ENCODE data around the gene B4GALT3. TPM values are rescaled to one million over a fixed set of nuclear protein-coding genes. Genes with fewer than 3 reads are reported as not detected.
A peak's percentile ranks its signal among the peaks of the same experiment; 100 is the strongest.

B4GALT3 gene
- polyA plus RNA-seq, 2 donors, result 18.3 to 18.8 TPM

DNA sequence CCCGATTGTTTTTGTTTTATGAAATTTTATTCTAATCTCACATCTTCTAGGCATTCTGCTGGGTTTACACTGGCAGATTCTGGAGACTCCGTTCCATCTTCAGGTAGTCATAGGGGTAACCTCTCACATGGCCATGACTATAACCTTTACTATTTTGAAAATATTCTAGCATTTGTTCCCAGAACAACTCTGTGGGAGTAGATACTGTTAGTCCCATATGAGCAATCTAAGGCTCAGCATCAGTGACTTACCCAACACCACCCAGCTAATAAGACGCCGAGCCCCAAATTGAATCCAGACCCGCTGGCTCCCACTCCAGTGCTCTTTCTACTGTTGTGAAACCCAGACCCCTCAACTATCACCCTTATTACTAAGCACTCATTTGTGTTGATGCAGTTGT lies 11.7 kb upstream of the B4GALT3 start:
- Histone ChIP-seq H3K27ac (ENCODE audit: low read depth in 2 of 2, low read length in 1 of 2) (no peak overlapping the region), H3K4me1 (ENCODE audit: control insufficient read depth in 2 of 2, insufficient read depth in 2 of 2, low read length in 1 of 2) (peaks cover 0 to 3% of the 10 kb centered on the region in 2 donors)

GRCh38 chr1:161188381-161188780 lies 11.1 kb upstream of the B4GALT3 start:
- 70 to 71% methylated on average over 6 of the region's 6 CpGs for WGBS, 2 donors
- Histone ChIP-seq H3K27ac (ENCODE audit: low read depth in 2 of 2, low read length in 1 of 2) (no peak overlapping the region), H3K36me3 (ENCODE audit: control insufficient read depth in 2 of 2, insufficient read depth in 2 of 2, low read length in 1 of 2) (peaks cover 0 to 3% of the 10 kb centered on the region in 2 donors), H3K4me1 (ENCODE audit: control insufficient read depth in 2 of 2, insufficient read depth in 2 of 2, low read length in 1 of 2) (peaks cover 0 to 3% of the 10 kb centered on the region in 2 donors), H3K27me3 (ENCODE audit: control insufficient read depth in 1 of 2, insufficient read depth in 2 of 2, low read length in 2 of 2) (no peaks in the 10 kb centered on the region), H3K4me3 (ENCODE audit: low read depth in 1 of 2, low read length in 2 of 2) (no peak overlapping the region), H3K9me3 (ENCODE audit: control insufficient read depth in 2 of 2, insufficient read depth in 1 of 2, low read depth in 1 of 2, low read length in 1 of 2) (no peaks in the 10 kb centered on the region)

More for the DNA sequence above, 11.7 kb upstream of the B4GALT3 start:
- Histone ChIP-seq H3K36me3 (ENCODE audit: control insufficient read depth in 2 of 2, insufficient read depth in 2 of 2, low read length in 1 of 2) (peaks cover 0 to 5% of the 10 kb centered on the region in 2 donors), H3K9me3 (ENCODE audit: control insufficient read depth in 2 of 2, insufficient read depth in 1 of 2, low read depth in 1 of 2, low read length in 1 of 2) (no peaks in the 10 kb centered on the region), H3K27me3 (ENCODE audit: control insufficient read depth in 1 of 2, insufficient read depth in 2 of 2, low read length in 2 of 2) (no peaks in the 10 kb centered on the region), H3K4me3 (ENCODE audit: low read depth in 1 of 2, low read length in 2 of 2) (no peak overlapping the region)
- 90 to 91% methylated on average over 5 of the region's 5 CpGs for WGBS, 2 donors

DNA sequence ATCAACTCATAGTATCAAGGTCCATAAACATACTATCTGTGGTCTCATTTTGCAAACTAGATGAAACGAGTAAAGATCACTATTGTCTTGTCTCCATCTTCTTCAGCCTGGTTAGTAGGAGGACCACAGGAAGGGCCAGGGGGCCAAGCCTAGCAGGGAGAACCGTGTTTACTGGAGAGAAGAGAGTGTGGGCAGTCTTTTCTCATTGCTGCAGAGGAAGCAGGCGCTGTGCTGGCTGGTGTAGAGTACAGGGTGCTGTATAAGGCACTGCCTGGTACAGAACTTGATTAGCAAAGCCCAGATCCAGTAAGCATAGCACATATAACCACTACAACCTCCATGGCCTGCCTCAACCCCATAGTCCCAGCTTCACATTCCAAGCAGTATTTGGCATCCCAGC lies 10.0 kb upstream of the B4GALT3 start:
- 71 to 74% methylated on average over 3 of the region's 3 CpGs for WGBS, 2 donors
- no peaks in the 10 kb centered on the region for H3K4me1 ChIP-seq (ENCODE audit: control insufficient read depth in 2 of 2, insufficient read depth in 2 of 2, low read length in 1 of 2)
- H3K27ac ChIP-seq (ENCODE audit: low read depth in 2 of 2, low read length in 1 of 2), result peak overlapping the region in 1 of 2 donors; percentile 6
- no peak overlapping the region for H3K4me3 ChIP-seq (ENCODE audit: low read depth in 1 of 2, low read length in 2 of 2)
- H3K27me3 ChIP-seq (ENCODE audit: control insufficient read depth in 1 of 2, insufficient read depth in 2 of 2, low read length in 2 of 2), result no peaks in the 10 kb centered on the region
- H3K36me3 ChIP-seq (ENCODE audit: control insufficient read depth in 2 of 2, insufficient read depth in 2 of 2, low read length in 1 of 2), result no peaks in the 10 kb centered on the region
- H3K9me3 ChIP-seq (ENCODE audit: control insufficient read depth in 2 of 2, insufficient read depth in 1 of 2, low read depth in 1 of 2, low read length in 1 of 2), result no peaks in the 10 kb centered on the region

GRCh38 chr1:161185732-161186311 lies 8.5 kb upstream of the B4GALT3 start:
- peak overlapping the region; percentile 29 to 59 for H3K27ac ChIP-seq (ENCODE audit: low read depth in 2 of 2, low read length in 1 of 2)
- 45 to 48% methylated on average over 2 of the region's 2 CpGs for WGBS, 2 donors
- H3K27me3 ChIP-seq (ENCODE audit: control insufficient read depth in 1 of 2, insufficient read depth in 2 of 2, low read length in 2 of 2), result no peaks in the 10 kb centered on the region
- no peak overlapping the region for H3K4me3 ChIP-seq (ENCODE audit: low read depth in 1 of 2, low read length in 2 of 2)
- no peaks in the 10 kb centered on the region for H3K36me3 ChIP-seq (ENCODE audit: control insufficient read depth in 2 of 2, insufficient read depth in 2 of 2, low read length in 1 of 2)
- H3K9me3 ChIP-seq (ENCODE audit: control insufficient read depth in 2 of 2, insufficient read depth in 1 of 2, low read depth in 1 of 2, low read length in 1 of 2), result no peaks in the 10 kb centered on the region
- peaks cover 0 to 3% of the 10 kb centered on the region in 2 donors for H3K4me1 ChIP-seq (ENCODE audit: control insufficient read depth in 2 of 2, insufficient read depth in 2 of 2, low read length in 1 of 2)

- Histone ChIP-seq H3K4me1 (ENCODE audit: control insufficient read depth in 2 of 2, insufficient read depth in 2 of 2, low read length in 1 of 2) (peaks cover 0 to 3% of the 10 kb centered on the region in 2 donors), H3K27me3 (ENCODE audit: control insufficient read depth in 1 of 2, insufficient read depth in 2 of 2, low read length in 2 of 2) (no peaks in the 10 kb centered on the region), H3K9me3 (ENCODE audit: control insufficient read depth in 2 of 2, insufficient read depth in 1 of 2, low read depth in 1 of 2, low read length in 1 of 2) (no peaks in the 10 kb centered on the region), H3K27ac (ENCODE audit: low read depth in 2 of 2, low read length in 1 of 2) (peak overlapping the region in 1 of 2 donors; percentile 31), H3K36me3 (ENCODE audit: control insufficient read depth in 2 of 2, insufficient read depth in 2 of 2, low read length in 1 of 2) (no peaks in the 10 kb centered on the region), H3K4me3 (ENCODE audit: low read depth in 1 of 2, low read length in 2 of 2) (no peak overlapping the region)
- WGBS, 2 donors, result 12 to 13% methylated on average over 3 of the region's 3 CpGs
These were observed 8.0 kb upstream of the B4GALT3 start for GRCh38 chr1:161185282-161185682.

DNA sequence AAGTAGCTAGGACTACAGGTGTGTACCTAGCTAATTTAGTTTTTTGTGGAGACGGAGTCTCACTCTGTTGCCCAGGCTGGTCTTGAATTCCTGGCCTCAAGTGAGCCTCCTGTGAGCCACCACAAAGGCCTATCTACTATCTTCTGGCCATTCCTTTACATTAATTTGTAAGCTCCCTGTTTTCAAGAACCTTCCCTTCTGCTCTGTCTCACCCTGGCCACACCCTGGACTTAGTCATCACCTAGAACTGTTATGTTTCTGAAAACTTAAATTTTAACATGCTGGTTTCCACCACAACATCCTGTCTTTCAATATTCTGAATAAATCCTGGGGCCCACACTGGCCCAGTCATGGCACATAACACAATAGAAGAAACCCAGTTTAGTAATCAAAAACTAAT lies 4.9 kb upstream of the B4GALT3 start:
- Histone ChIP-seq H3K27me3 (ENCODE audit: control insufficient read depth in 1 of 2, insufficient read depth in 2 of 2, low read length in 2 of 2) (no peaks in the 10 kb centered on the region), H3K4me1 (ENCODE audit: control insufficient read depth in 2 of 2, insufficient read depth in 2 of 2, low read length in 1 of 2) (peaks cover 0 to 3% of the 10 kb centered on the region in 2 donors), H3K36me3 (ENCODE audit: control insufficient read depth in 2 of 2, insufficient read depth in 2 of 2, low read length in 1 of 2) (no peaks in the 10 kb centered on the region), H3K9me3 (ENCODE audit: control insufficient read depth in 2 of 2, insufficient read depth in 1 of 2, low read depth in 1 of 2, low read length in 1 of 2) (no peaks in the 10 kb centered on the region), H3K27ac (ENCODE audit: low read depth in 2 of 2, low read length in 1 of 2) (peak overlapping the region; percentile 40 to 45), H3K4me3 (ENCODE audit: low read depth in 1 of 2, low read length in 2 of 2) (no peak overlapping the region)
- 78 to 88% methylated on average over 1 of the region's 1 CpG for WGBS, 2 donors

- Histone ChIP-seq H3K9me3 (ENCODE audit: control insufficient read depth in 2 of 2, insufficient read depth in 1 of 2, low read depth in 1 of 2, low read length in 1 of 2) (no peaks in the 10 kb centered on the region), H3K4me1 (ENCODE audit: control insufficient read depth in 2 of 2, insufficient read depth in 2 of 2, low read length in 1 of 2) (peaks cover 6 to 10% of the 10 kb centered on the region in 2 donors), H3K27ac (ENCODE audit: low read depth in 2 of 2, low read length in 1 of 2) (no peak overlapping the region), H3K4me3 (ENCODE audit: low read depth in 1 of 2, low read length in 2 of 2) (no peak overlapping the region), H3K36me3 (ENCODE audit: control insufficient read depth in 2 of 2, insufficient read depth in 2 of 2, low read length in 1 of 2) (no peaks in the 10 kb centered on the region), H3K27me3 (ENCODE audit: control insufficient read depth in 1 of 2, insufficient read depth in 2 of 2, low read length in 2 of 2) (no peaks in the 10 kb centered on the region)
- WGBS, 2 donors, result 64 to 81% methylated on average over 1 of the region's 1 CpG
These were observed 3.3 kb upstream of the B4GALT3 start for GRCh38 chr1:161180639-161181038.

- peak overlapping the region; percentile 18 to 68 for H3K27ac ChIP-seq (ENCODE audit: low read depth in 2 of 2, low read length in 1 of 2)
- no peak overlapping the region for H3K4me3 ChIP-seq (ENCODE audit: low read depth in 1 of 2, low read length in 2 of 2)
- no peaks in the 10 kb centered on the region for H3K9me3 ChIP-seq (ENCODE audit: control insufficient read depth in 2 of 2, insufficient read depth in 1 of 2, low read depth in 1 of 2, low read length in 1 of 2)
- H3K4me1 ChIP-seq (ENCODE audit: control insufficient read depth in 2 of 2, insufficient read depth in 2 of 2, low read length in 1 of 2), result peaks cover 6 to 10% of the 10 kb centered on the region in 2 donors
- 51 to 77% methylated on average over 3 of the region's 3 CpGs for WGBS, 2 donors
- no peaks in the 10 kb centered on the region for H3K27me3 ChIP-seq (ENCODE audit: control insufficient read depth in 1 of 2, insufficient read depth in 2 of 2, low read length in 2 of 2)
- H3K36me3 ChIP-seq (ENCODE audit: control insufficient read depth in 2 of 2, insufficient read depth in 2 of 2, low read length in 1 of 2), result peaks cover 3 to 5% of the 10 kb centered on the region in 2 donors
These were observed 2.4 kb upstream of the B4GALT3 start for GRCh38 chr1:161179698-161180097.

- peak overlapping the region; percentile 78 to 87 for H3K4me3 ChIP-seq (ENCODE audit: low read depth in 1 of 2, low read length in 2 of 2)
- WGBS, 2 donors, result 38 to 54% methylated on average over 9 of the region's 9 CpGs
These were observed 583 bp upstream of the B4GALT3 start for GRCh38 chr1:161177936-161178244.

GRCh38 chr1:161176468-161177111 lies 717 bp downstream of the B4GALT3 start:
- 11 to 13% methylated on average over 16 to 17 of the region's 17 CpGs for WGBS, 2 donors

More at GRCh38 chr1:161177936-161178244, 583 bp upstream of the B4GALT3 start:
- Histone ChIP-seq H3K36me3 (ENCODE audit: control insufficient read depth in 2 of 2, insufficient read depth in 2 of 2, low read length in 1 of 2) (peaks cover 8 to 12% of the 10 kb centered on the region in 2 donors), H3K4me1 (ENCODE audit: control insufficient read depth in 2 of 2, insufficient read depth in 2 of 2, low read length in 1 of 2) (peaks cover 7 to 10% of the 10 kb centered on the region in 2 donors), H3K27ac (ENCODE audit: low read depth in 2 of 2, low read length in 1 of 2) (peak overlapping the region; percentile 82 to 91), H3K27me3 (ENCODE audit: control insufficient read depth in 1 of 2, insufficient read depth in 2 of 2, low read length in 2 of 2) (no peaks in the 10 kb centered on the region), H3K9me3 (ENCODE audit: control insufficient read depth in 2 of 2, insufficient read depth in 1 of 2, low read depth in 1 of 2, low read length in 1 of 2) (no peaks in the 10 kb centered on the region)

More at GRCh38 chr1:161176468-161177111, 717 bp downstream of the B4GALT3 start:
- Histone ChIP-seq H3K4me3 (ENCODE audit: low read depth in 1 of 2, low read length in 2 of 2) (peak overlapping the region; percentile 78 to 87), H3K4me1 (ENCODE audit: control insufficient read depth in 2 of 2, insufficient read depth in 2 of 2, low read length in 1 of 2) (peaks cover 9 to 10% of the 10 kb centered on the region in 2 donors), H3K27me3 (ENCODE audit: control insufficient read depth in 1 of 2, insufficient read depth in 2 of 2, low read length in 2 of 2) (no peaks in the 10 kb centered on the region), H3K27ac (ENCODE audit: low read depth in 2 of 2, low read length in 1 of 2) (peak overlapping the region; percentile 82 to 91), H3K9me3 (ENCODE audit: control insufficient read depth in 2 of 2, insufficient read depth in 1 of 2, low read depth in 1 of 2, low read length in 1 of 2) (no peaks in the 10 kb centered on the region), H3K36me3 (ENCODE audit: control insufficient read depth in 2 of 2, insufficient read depth in 2 of 2, low read length in 1 of 2) (peaks cover 13 to 18% of the 10 kb centered on the region in 2 donors)
